ENCODE data around the gene DNAI4.
"Not testable (repeated sequence)": the region's sequence is repeated elsewhere in the genome, so short reads cannot be mapped to it uniquely, and the experiment has no call there.

The DNAI4 gene

GRCh38 chr1:66809736-66810326 is 114.8 kb downstream of the DNAI4 start:
- peak; percentile 8 for DNase-seq

GRCh38 chr1:66809245-66809644 is 115.4 kb downstream of the DNAI4 start:
- DNase-seq, result no peak

GRCh38 chr1:66795839-66796238 is 128.8 kb downstream of the DNAI4 start:
- DNase-seq, result not testable (repeated sequence)

- peak; percentile 59 for DNase-seq
Measured at GRCh38 chr1:66791621-66792610, 132.7 kb downstream of the DNAI4 start.

- no peak for DNase-seq
Measured at GRCh38 chr1:66788231-66788939, 136.3 kb downstream of the DNAI4 start.

- no peak for DNase-seq
Measured at GRCh38 chr1:66787641-66788040, 137.0 kb downstream of the DNAI4 start.

GRCh38 chr1:66785800-66786199 is 138.9 kb downstream of the DNAI4 start:
- DNase-seq, result not testable (repeated sequence)

GRCh38 chr1:66779475-66780078 is 145.1 kb downstream of the DNAI4 start:
- peak; percentile 65 for DNase-seq

- DNase-seq, result peak; percentile 49
Measured at GRCh38 chr1:66778969-66779368, 145.7 kb downstream of the DNAI4 start.

- DNase-seq, result no peak
Measured at GRCh38 chr1:66778266-66778665, 146.4 kb downstream of the DNAI4 start.

GRCh38 chr1:66777831-66778230 is 146.8 kb downstream of the DNAI4 start:
- DNase-seq, result peak; percentile 44

GRCh38 chr1:66775646-66776045 is 149.0 kb downstream of the DNAI4 start:
- no peak for DNase-seq

- DNase-seq, result no peak
Measured at GRCh38 chr1:66774438-66774837, 150.2 kb downstream of the DNAI4 start.

- no peak for DNase-seq
Measured at GRCh38 chr1:66773227-66773626, 151.4 kb downstream of the DNAI4 start.

- DNase-seq, result no peak
Measured at GRCh38 chr1:66770694-66771093, 154.0 kb downstream of the DNAI4 start.

- DNase-seq, result no peak
Measured at GRCh38 chr1:66770240-66770639, 154.4 kb downstream of the DNAI4 start.

- peak; percentile 77 for DNase-seq
Measured at GRCh38 chr1:66769512-66770229, 155.0 kb downstream of the DNAI4 start.

- DNase-seq, result no peak
Measured at GRCh38 chr1:66768965-66769364, 155.7 kb downstream of the DNAI4 start.

- peak; percentile 69 for DNase-seq
Measured at GRCh38 chr1:66767626-66768025, 157.0 kb downstream of the DNAI4 start.

GRCh38 chr1:66764994-66765578 is 159.6 kb downstream of the DNAI4 start:
- peak; percentile 88 for DNase-seq
